ENCODE measurements around the gene PGAP6. TPM values are rescaled to one million over a fixed set of nuclear protein-coding genes. Genes with fewer than 3 reads are reported as not detected.

The PGAP6 gene
- total RNA-seq, 3 donors from 2014 or later, result 24.5 to 49.5 (median 36.7) TPM

GRCh38 chr16:324201-324450 lies 57.7 kb downstream of the PGAP6 start:
- Histone ChIP-seq H3K27me3 (no peaks in the 10 kb centered on the region), H3K4me3 (no peak overlapping the region), H3K27ac (no peak overlapping the region), H3K36me3 (no peaks in the 10 kb centered on the region), H3K9me3 (no peaks in the 10 kb centered on the region), H3K4me1 (peaks cover 6 to 9% of the 10 kb centered on the region in 2 donors)
- no peak for TF ChIP-seq POLR2A (IDR thresholded peaks at IDR 0.05)
- TF ChIP-seq POLR2AphosphoS5 (IDR thresholded peaks at IDR 0.05), result no peak
- TF ChIP-seq CTCF (IDR thresholded peaks at IDR 0.05), result no peak
- DNase-seq (ENCODE audit: low spot score in 2 of 2), result no peak
- intact Hi-C loops (cut with DNase I; ENCODE audit: low total_unique reads), result no loop called here

- DNase-seq (ENCODE audit: low spot score in 2 of 2), result no peak
- Histone ChIP-seq H3K36me3 (no peaks in the 10 kb centered on the region), H3K4me1 (peaks cover 2% of the 10 kb centered on the region in 2 donors), H3K9me3 (no peaks in the 10 kb centered on the region), H3K27me3 (no peaks in the 10 kb centered on the region), H3K4me3 (no peak overlapping the region), H3K27ac (no peak overlapping the region)
- intact Hi-C loops (cut with DNase I; ENCODE audit: low total_unique reads), result no loop called here
- TF ChIP-seq POLR2AphosphoS5 (IDR thresholded peaks at IDR 0.05), result no peak
Measured at GRCh38 chr16:322476-323143, 59.2 kb downstream of the PGAP6 start.

GRCh38 chr16:321532-321931 lies 60.2 kb downstream of the PGAP6 start:
- TF ChIP-seq CTCF (IDR thresholded peaks at IDR 0.05) (no peak), POLR2A (IDR thresholded peaks at IDR 0.05) (no peak), POLR2AphosphoS5 (IDR thresholded peaks at IDR 0.05) (no peak)
- Histone ChIP-seq H3K9me3 (no peaks in the 10 kb centered on the region), H3K27ac (no peak overlapping the region), H3K36me3 (no peaks in the 10 kb centered on the region), H3K27me3 (no peaks in the 10 kb centered on the region), H3K4me3 (no peak overlapping the region), H3K4me1 (no peaks in the 10 kb centered on the region)
- no peak for DNase-seq (ENCODE audit: low spot score in 2 of 2)
- intact Hi-C loops (cut with DNase I; ENCODE audit: low total_unique reads), result no loop called here

Other genes with a start within 250 kb of the PGAP6 start
- gene NPRL3, start 243.3 kb downstream of the PGAP6 start, total RNA-seq, result 10 to 100 TPM; 14.2 to 23.4 (median 22.3) TPM
- gene HBZ, start 229.3 kb downstream of the PGAP6 start, total RNA-seq, result not detected
- 1 to 10 TPM in 1 of 3 donors, not detected in 2; 1.3 TPM for gene HBM, start 216.0 kb downstream of the PGAP6 start, total RNA-seq
- 10 to 100 TPM; 46.4 to 83.6 (median 52.2) TPM for gene HBA2, start 209.1 kb downstream of the PGAP6 start, total RNA-seq
- 10 to 100 TPM in 2 of 3 donors, 1 to 10 TPM in 1; 5.6 to 15.2 (median 10.4) TPM for gene HBA1, start 205.3 kb downstream of the PGAP6 start, total RNA-seq
- not detected for gene HBQ1, start 201.5 kb downstream of the PGAP6 start, total RNA-seq
- 100 to 1,000 TPM in 2 of 3 donors, 10 to 100 TPM in 1; 60.6 to 135 (median 107) TPM for gene LUC7L, start 152.5 kb downstream of the PGAP6 start, total RNA-seq
- 10 to 100 TPM; 40.6 to 69.3 (median 44.1) TPM for gene FAM234A, start 147.2 kb downstream of the PGAP6 start, total RNA-seq
- 1 to 10 TPM; 3.1 to 7.5 (median 5.9) TPM for gene RGS11, start 106.0 kb downstream of the PGAP6 start, total RNA-seq
- 1 to 10 TPM in 2 of 3 donors, under 1 TPM in 1; 0.80 to 2.3 (median 1.6) TPM for gene ARHGDIG, start 101.4 kb downstream of the PGAP6 start, total RNA-seq
- gene PDIA2, start 98.8 kb downstream of the PGAP6 start, total RNA-seq, result not detected
- gene AXIN1, start 29.3 kb downstream of the PGAP6 start, total RNA-seq, result 10 to 100 TPM; 16.5 to 22.6 (median 22.4) TPM
- 10 to 100 TPM; 67.0 to 78.7 (median 69.0) TPM for gene MRPL28, start 11.4 kb downstream of the PGAP6 start, total RNA-seq
- gene NME4, start 15.2 kb upstream of the PGAP6 start, total RNA-seq, result 100 to 1,000 TPM in 1 of 3 donors, 10 to 100 TPM in 2; 46.5 to 118 (median 78.0) TPM
- 10 to 100 TPM; 19.4 to 30.5 (median 28.7) TPM for gene DECR2, start 19.9 kb upstream of the PGAP6 start, total RNA-seq
- 10 to 100 TPM; 22.0 to 44.6 (median 24.5) TPM for gene RAB11FIP3, start 43.7 kb upstream of the PGAP6 start, total RNA-seq
- 10 to 100 TPM; 15.4 to 27.2 (median 15.5) TPM for gene CAPN15, start 145.7 kb upstream of the PGAP6 start, total RNA-seq
- not detected for gene PRR35, start 178.4 kb upstream of the PGAP6 start, total RNA-seq
- gene NHLRC4, start 185.0 kb upstream of the PGAP6 start, total RNA-seq, result 1 to 10 TPM in 1 of 3 donors, under 1 TPM in 2; 0.32 to 1.9 (median 0.66) TPM
- 10 to 100 TPM; 22.2 to 36.1 (median 31.9) TPM for gene PIGQ, start 188.0 kb upstream of the PGAP6 start, total RNA-seq
- gene RAB40C, start 208.1 kb upstream of the PGAP6 start, total RNA-seq, result 10 to 100 TPM; 17.6 to 29.1 (median 20.6) TPM
- gene WFIKKN1, start 249.0 kb upstream of the PGAP6 start, total RNA-seq, result under 1 TPM in 2 of 3 donors, not detected in 1; 0.66 to 0.73 TPM

All from breast epithelium (tissue), 4 donors.